ENCODE results near the gene WDR7.

GRCh38 chr18:57002627-57003026, 351.5 kb downstream of the WDR7 start:
- TF ChIP-seq, protein P1, sequence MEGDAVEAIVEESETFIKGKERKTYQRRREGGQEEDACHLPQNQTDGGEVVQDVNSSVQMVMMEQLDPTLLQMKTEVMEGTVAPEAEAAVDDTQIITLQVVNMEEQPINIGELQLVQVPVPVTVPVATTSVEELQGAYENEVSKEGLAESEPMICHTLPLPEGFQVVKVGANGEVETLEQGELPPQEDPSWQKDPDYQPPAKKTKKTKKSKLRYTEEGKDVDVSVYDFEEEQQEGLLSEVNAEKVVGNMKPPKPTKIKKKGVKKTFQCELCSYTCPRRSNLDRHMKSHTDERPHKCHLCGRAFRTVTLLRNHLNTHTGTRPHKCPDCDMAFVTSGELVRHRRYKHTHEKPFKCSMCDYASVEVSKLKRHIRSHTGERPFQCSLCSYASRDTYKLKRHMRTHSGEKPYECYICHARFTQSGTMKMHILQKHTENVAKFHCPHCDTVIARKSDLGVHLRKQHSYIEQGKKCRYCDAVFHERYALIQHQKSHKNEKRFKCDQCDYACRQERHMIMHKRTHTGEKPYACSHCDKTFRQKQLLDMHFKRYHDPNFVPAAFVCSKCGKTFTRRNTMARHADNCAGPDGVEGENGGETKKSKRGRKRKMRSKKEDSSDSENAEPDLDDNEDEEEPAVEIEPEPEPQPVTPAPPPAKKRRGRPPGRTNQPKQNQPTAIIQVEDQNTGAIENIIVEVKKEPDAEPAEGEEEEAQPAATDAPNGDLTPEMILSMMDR (IDR thresholded peaks at IDR 0.05): no peak
- TF ChIP-seq POLR2A (IDR thresholded peaks at IDR 0.05): no peak

Data from esophagus squamous epithelium (tissue), 4 donors.